Kidney epithelial cell (primary cell): ENCODE data around the gene JAM3. TPM values are rescaled to one million over a fixed set of nuclear protein-coding genes. Genes with fewer than 3 reads are reported as not detected.

ENCODE experiments used
- DNase-seq: peaks from one replicate; pipeline ENCODE4 v3.0.0-alpha.2; 2010; ENCODE audit warnings: low read depth
- H3K27me3 ChIP-seq: 2 replicates; pipeline ENCODE4 v1.6.0; 2011; ENCODE audit warnings: low read length; ENCODE audit not compliant: control insufficient read depth, insufficient read depth
- H3K36me3 ChIP-seq: 2 replicates; pipeline ENCODE4 v1.5.1; 2011; ENCODE audit warnings: low read length; ENCODE audit not compliant: control insufficient read depth, insufficient read depth
- H3K4me3 ChIP-seq: 2 replicates; pipeline ENCODE4 v1.5.1; 2011; ENCODE audit warnings: low read depth, mild to moderate bottlenecking, control low read depth, low read length
- total RNA-seq: library from RNA; depleted of rRNA; stranded (reverse); fragments of >200 nt; gene quantifications from 2 replicates; pipeline ENCODE4 v1.2.3, GENCODE V29; 2015
- TF ChIP-seq, protein P1 (sequence below): IDR thresholded peaks from 2 replicates; pipeline ENCODE4 v1.5.1; 2011; ENCODE audit warnings: mild to moderate bottlenecking, moderate library complexity, low read length, control low read depth, inconsistent platforms; ENCODE audit not compliant: insufficient read depth, poor library complexity, severe bottlenecking

Gene JAM3
- total RNA-seq, 1 donor from 2014 or later, result 28.0 TPM

DNA sequence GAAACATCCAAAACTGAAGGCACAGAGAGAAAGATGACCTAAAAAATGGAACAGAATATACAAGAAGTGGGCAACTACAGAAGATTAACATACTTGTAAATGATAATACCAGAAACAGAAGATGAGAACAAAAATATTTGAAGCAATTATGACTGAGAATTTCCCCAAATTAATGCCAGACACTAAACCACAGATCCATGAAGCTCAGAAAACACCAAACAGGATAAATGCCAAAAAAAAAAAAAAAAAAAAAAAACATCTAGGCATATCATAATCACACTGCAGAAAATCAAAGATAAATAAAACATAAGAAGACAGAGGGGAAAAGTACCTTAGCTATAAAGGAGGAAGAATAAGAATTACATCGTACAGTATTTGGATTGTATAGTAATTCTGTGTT is 65.3 kb downstream of the JAM3 start:
- no peaks in the 10 kb centered on the region for H3K27me3 ChIP-seq
- no peak for DNase-seq
- no peak overlapping the region for H3K4me3 ChIP-seq
- no peaks in the 10 kb centered on the region for H3K36me3 ChIP-seq
- TF ChIP-seq, protein P1, sequence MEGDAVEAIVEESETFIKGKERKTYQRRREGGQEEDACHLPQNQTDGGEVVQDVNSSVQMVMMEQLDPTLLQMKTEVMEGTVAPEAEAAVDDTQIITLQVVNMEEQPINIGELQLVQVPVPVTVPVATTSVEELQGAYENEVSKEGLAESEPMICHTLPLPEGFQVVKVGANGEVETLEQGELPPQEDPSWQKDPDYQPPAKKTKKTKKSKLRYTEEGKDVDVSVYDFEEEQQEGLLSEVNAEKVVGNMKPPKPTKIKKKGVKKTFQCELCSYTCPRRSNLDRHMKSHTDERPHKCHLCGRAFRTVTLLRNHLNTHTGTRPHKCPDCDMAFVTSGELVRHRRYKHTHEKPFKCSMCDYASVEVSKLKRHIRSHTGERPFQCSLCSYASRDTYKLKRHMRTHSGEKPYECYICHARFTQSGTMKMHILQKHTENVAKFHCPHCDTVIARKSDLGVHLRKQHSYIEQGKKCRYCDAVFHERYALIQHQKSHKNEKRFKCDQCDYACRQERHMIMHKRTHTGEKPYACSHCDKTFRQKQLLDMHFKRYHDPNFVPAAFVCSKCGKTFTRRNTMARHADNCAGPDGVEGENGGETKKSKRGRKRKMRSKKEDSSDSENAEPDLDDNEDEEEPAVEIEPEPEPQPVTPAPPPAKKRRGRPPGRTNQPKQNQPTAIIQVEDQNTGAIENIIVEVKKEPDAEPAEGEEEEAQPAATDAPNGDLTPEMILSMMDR, result no peak

DNA sequence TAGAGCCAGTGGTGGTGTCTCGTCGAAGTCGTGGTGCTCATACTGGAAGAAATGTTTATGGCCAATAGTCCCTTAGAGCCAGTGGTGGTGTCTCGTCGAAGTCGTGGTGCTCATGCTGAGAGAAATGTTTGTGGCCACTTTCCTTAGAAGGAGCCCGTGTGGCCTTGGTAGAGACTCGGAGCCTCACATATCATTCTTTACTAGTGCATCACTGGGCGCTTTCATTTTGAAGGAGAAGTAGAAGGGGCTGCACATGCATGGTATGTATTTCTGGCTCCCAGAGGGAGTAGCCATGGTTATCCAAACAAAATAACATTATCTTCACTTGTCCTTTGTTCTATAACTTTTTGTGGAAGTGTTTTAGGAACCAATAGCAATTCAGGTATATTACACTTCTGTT is 69.5 kb downstream of the JAM3 start:
- no peak overlapping the region for H3K4me3 ChIP-seq
- TF ChIP-seq, protein P1, result no peak
- DNase-seq, result no peak
- no peaks in the 10 kb centered on the region for H3K27me3 ChIP-seq
- H3K36me3 ChIP-seq, result no peaks in the 10 kb centered on the region

DNA sequence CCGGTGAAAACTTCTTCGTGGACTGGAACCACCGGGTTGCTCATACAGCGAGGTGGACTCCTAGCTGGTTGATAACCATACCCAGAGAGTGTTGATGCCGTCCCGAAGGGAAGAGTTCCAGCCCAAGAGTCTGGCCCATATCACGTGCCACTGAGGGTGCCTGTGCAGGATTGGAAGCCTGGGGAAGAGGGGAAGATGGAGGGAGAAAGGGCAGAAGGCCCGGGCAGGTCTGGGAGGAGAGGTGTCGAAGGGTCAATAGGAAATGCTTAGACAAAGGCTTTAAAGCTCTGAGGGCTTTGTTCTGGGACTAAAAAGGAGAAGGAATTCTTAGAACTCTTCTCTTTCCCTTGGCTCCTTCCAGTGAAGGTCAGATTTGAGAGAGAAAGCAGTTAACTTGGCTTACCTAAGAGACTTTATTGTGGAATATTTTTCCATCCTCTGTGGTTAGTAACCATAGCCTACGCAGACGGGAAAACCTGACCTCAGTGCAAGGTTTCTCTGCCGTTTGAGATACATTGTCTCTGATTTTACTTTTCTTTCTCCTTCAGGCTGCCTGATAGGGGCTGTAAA is 70.5 kb downstream of the JAM3 start:
- Histone ChIP-seq H3K36me3 (no peaks in the 10 kb centered on the region), H3K4me3 (no peak overlapping the region), H3K27me3 (no peaks in the 10 kb centered on the region)
- TF ChIP-seq, protein P1, result no peak
- DNase-seq, result no peak

DNA sequence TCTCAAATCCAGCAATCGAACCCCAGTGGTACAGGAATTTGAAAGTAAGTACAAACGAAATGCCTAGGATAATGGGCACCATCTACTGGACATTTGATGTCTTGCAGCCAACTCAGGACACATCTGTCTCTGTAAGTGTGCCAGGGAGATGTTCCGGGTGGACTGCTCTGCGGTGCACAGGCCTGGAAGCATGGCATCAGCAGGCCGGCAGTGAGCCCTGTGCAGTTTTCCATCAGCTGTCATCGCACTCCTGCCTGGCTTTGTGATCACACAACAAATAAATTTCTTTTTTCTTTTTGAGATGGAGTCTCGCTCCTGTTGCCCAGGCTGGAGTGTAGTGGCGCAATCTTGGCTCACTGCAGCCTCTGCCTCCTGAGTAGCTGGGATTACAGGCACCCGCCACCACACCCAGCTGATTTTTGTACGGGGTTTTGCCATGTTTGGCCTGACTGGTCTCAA is 71.0 kb downstream of the JAM3 start:
- Histone ChIP-seq H3K4me3 (no peak overlapping the region), H3K36me3 (no peaks in the 10 kb centered on the region), H3K27me3 (no peaks in the 10 kb centered on the region)
- DNase-seq, result peak; percentile 53
- TF ChIP-seq, protein P1, result peak; percentile 79

DNA sequence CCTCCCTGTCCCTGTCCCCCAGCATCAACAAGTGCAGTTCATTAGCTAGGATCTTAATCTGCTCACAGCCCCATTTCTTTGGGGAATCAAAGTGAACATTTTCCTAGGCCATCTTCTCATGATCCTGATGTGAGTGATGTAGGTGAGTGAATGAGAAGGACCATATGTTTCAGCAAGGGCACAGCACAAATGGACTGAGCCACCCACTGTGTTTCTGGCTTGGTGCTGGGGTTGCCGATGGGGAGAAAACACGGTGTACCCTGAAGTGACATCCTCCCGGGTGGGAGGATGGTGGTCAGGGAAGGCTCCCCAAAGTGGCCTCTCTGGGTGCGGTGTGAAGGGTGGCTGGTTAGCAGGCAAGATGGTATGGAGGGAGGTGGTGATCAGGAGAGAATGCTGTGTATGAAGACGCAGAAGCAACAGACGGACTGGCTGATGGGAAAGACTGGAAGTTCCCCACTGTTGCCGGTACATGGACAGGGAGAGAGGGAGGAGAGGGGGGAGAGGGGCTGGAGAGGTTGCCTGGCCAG is 72.2 kb downstream of the JAM3 start:
- Histone ChIP-seq H3K36me3 (no peaks in the 10 kb centered on the region), H3K4me3 (no peak overlapping the region), H3K27me3 (no peaks in the 10 kb centered on the region)
- TF ChIP-seq, protein P1, result no peak
- DNase-seq, result no peak

DNA sequence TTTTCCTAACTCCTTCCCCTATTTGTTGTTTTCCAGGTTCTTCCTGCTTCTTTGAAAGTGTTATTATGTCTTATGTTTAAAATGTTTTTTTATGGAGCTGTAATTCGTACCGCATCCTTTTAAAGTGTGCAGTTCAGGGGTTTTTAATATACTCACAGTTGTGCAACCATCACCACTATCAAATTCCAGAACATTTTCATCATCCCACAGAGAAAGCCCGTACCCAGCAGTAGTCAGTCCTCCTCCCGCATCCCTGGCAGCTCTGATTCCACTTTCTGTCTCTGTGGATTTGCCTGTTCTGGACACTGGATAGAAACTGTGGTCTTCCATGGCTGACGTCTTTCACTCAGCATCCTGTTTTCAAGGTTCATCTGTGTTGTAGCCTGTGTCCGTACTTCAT is 73.7 kb downstream of the JAM3 start:
- no peak overlapping the region for H3K4me3 ChIP-seq
- TF ChIP-seq, protein P1, result no peak
- no peak for DNase-seq
- no peaks in the 10 kb centered on the region for H3K36me3 ChIP-seq
- no peaks in the 10 kb centered on the region for H3K27me3 ChIP-seq
